ENCODE results near the gene WT1.

The WT1 gene

GRCh38 chr11:32446227-32446626 is 10.9 kb upstream of the WT1 start:
- Mint-ChIP-seq H3K27me3 (peaks cover 22% of the 10 kb centered on the region), H3K27ac (no peak overlapping the region)

DNA sequence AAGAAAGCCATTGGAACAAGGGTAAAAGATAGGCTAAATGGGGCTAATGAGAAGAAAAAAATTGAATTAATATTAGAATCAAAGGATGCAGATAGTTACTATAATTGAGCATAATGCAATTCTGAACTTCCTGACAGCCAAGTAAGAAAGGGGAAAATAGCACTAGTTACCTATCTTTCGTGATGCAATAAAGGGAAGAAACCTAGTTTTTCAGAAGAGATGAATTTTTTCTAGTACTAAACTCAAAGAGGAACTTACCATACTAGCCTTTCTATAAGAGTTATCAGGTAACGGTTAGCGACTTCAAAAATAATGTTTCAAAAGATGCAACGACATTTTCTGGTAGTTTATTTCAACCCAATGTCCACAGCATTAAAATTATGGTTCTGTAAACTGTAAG is 8.8 kb upstream of the WT1 start:
- Mint-ChIP-seq H3K4me1 (peaks cover 4% of the 10 kb centered on the region), H3K4me3 (no peak overlapping the region), H3K27me3 (peaks cover 40% of the 10 kb centered on the region), H3K27ac (no peak overlapping the region), H3K36me3 (no peaks in the 10 kb centered on the region), H3K9me3 (no peaks in the 10 kb centered on the region)

More at GRCh38 chr11:32446227-32446626, 10.9 kb upstream of the WT1 start:
- no peaks in the 10 kb centered on the region for H3K4me1 Mint-ChIP-seq
- no peaks in the 10 kb centered on the region for H3K36me3 Mint-ChIP-seq
- H3K9me3 Mint-ChIP-seq: no peaks in the 10 kb centered on the region
- H3K4me3 Mint-ChIP-seq: no peak overlapping the region

DNA sequence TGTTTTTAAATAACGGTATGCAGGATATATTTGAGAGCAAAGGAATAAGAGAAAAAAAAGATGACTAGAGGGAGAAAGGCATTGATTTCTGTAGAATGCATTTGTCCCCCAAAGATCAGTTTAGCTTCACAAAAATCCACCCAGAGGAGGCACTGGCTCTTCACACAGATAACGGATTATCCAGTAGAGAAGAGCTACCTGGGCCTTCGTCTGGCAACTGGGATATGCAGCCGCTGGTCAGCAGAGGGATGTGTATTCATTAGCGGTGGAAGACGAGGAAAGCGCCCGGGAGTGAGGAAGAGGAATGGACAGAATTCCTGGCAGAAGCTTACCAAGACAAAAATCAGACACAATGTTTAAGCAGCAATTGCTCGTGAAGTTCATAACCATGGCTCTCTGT is 5.6 kb upstream of the WT1 start:
- H3K4me3 Mint-ChIP-seq: no peak overlapping the region
- H3K27me3 Mint-ChIP-seq: peaks cover 51% of the 10 kb centered on the region
- H3K9me3 Mint-ChIP-seq: no peaks in the 10 kb centered on the region
- no peaks in the 10 kb centered on the region for H3K36me3 Mint-ChIP-seq
- peaks cover 16% of the 10 kb centered on the region for H3K4me1 Mint-ChIP-seq
- no peak overlapping the region for H3K27ac Mint-ChIP-seq

GRCh38 chr11:32440312-32440908 is 5.1 kb upstream of the WT1 start:
- Mint-ChIP-seq H3K9me3 (no peaks in the 10 kb centered on the region), H3K36me3 (no peaks in the 10 kb centered on the region), H3K4me1 (peaks cover 19% of the 10 kb centered on the region), H3K4me3 (no peak overlapping the region), H3K27me3 (peaks cover 54% of the 10 kb centered on the region), H3K27ac (no peak overlapping the region)

GRCh38 chr11:32439501-32440210 is 4.3 kb upstream of the WT1 start:
- Mint-ChIP-seq H3K4me1 (peaks cover 19% of the 10 kb centered on the region), H3K27ac (no peak overlapping the region), H3K36me3 (no peaks in the 10 kb centered on the region), H3K27me3 (peaks cover 54% of the 10 kb centered on the region), H3K4me3 (peak overlapping the region; percentile 49), H3K9me3 (no peaks in the 10 kb centered on the region)

- no peak overlapping the region for H3K4me3 Mint-ChIP-seq
- H3K27me3 Mint-ChIP-seq: peaks cover 52% of the 10 kb centered on the region
- H3K36me3 Mint-ChIP-seq: no peaks in the 10 kb centered on the region
- peaks cover 21% of the 10 kb centered on the region for H3K4me1 Mint-ChIP-seq
- H3K27ac Mint-ChIP-seq: no peak overlapping the region
- no peaks in the 10 kb centered on the region for H3K9me3 Mint-ChIP-seq
These were observed 3.6 kb upstream of the WT1 start for GRCh38 chr11:32438866-32439489.

DNA sequence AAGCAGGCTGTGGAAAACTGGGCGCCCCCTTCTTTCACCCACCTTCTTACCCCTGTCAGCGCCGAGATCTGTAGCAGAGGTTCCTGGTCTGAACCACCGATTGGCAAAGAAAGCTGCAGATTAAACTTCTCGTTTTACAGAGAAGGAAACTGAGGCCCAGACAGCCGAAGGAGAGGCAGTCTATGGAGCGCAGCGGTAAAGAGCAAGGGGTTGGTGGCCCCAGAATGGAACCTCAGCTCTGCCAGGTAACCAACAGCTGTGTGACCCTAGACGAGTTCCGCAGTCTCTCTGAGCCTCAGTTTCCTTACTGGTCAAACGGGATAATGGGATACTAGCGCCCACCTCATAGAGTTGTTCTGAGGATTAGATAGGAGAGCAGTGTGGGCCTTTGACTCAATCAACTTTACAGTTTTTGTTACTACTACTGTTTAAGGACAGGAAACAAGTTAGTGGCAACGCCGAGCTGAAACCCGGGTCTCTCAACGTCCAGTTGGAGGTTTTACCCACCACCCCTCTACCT is 3.1 kb upstream of the WT1 start:
- Mint-ChIP-seq H3K27ac (no peak overlapping the region), H3K9me3 (no peaks in the 10 kb centered on the region), H3K36me3 (no peaks in the 10 kb centered on the region), H3K27me3 (peaks cover 55% of the 10 kb centered on the region), H3K4me1 (peaks cover 26% of the 10 kb centered on the region), H3K4me3 (no peak overlapping the region)

- Mint-ChIP-seq H3K4me1 (peaks cover 30% of the 10 kb centered on the region), H3K9me3 (no peaks in the 10 kb centered on the region), H3K27ac (no peak overlapping the region), H3K27me3 (peaks cover 55% of the 10 kb centered on the region), H3K4me3 (no peak overlapping the region), H3K36me3 (no peaks in the 10 kb centered on the region)
These were observed 2.4 kb upstream of the WT1 start for GRCh38 chr11:32437495-32438345.

- no peak overlapping the region for H3K4me3 Mint-ChIP-seq
- no peaks in the 10 kb centered on the region for H3K36me3 Mint-ChIP-seq
- H3K27me3 Mint-ChIP-seq: peaks cover 58% of the 10 kb centered on the region
- H3K9me3 Mint-ChIP-seq: no peaks in the 10 kb centered on the region
- peaks cover 30% of the 10 kb centered on the region for H3K4me1 Mint-ChIP-seq
- H3K27ac Mint-ChIP-seq: no peak overlapping the region
These were observed 1.6 kb upstream of the WT1 start for GRCh38 chr11:32436751-32437494.

DNA sequence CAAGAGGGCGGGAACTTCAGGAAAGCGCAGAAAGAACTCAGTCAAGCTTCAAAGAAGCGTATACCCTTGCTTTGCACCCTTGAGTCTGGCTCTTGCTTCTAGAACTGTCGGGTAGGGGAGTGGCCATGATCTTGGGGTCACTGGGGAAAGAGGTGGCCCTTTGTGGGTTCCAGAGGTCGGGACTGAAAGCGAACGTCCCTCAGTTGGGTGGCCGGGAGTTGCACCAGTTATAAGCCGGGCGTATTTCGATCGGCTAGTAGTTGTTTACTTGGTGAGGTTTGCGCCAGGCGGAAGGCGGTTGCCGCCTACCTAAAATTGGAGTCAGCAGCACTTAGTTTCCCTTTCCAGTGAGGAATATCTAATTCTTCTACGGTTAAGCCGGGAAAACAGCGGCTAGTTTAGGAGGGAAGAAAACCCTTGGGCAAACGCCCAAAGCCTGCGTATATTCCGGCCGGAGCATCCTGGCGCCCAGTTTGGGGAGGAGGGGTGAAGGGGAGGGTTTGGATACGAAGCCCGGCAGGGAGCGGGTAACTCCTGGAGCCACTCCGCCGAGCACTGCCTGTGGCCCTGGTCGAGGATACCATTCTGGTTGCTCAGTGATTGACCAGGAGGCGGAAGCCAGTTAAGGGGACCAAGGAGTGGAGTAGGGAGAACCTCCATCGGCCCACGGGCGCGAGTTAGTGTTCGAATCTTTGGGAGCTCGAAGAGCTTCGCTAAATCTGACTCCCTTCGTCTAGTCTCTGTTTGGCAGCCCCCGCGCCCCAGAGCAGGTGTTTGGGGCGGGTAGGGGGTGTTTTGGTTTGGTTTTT is 807 bp upstream of the WT1 start:
- Mint-ChIP-seq H3K27ac (no peak overlapping the region), H3K4me3 (no peak overlapping the region)

GRCh38 chr11:32435152-32435480 is 223 bp downstream of the WT1 start:
- H3K4me3 Mint-ChIP-seq: no peak overlapping the region
- no peaks in the 10 kb centered on the region for H3K9me3 Mint-ChIP-seq
- H3K27me3 Mint-ChIP-seq: peaks cover 50% of the 10 kb centered on the region
- H3K27ac Mint-ChIP-seq: no peak overlapping the region
- no peaks in the 10 kb centered on the region for H3K36me3 Mint-ChIP-seq
- peaks cover 30% of the 10 kb centered on the region for H3K4me1 Mint-ChIP-seq

More for the DNA sequence above, 807 bp upstream of the WT1 start:
- Mint-ChIP-seq H3K9me3 (no peaks in the 10 kb centered on the region), H3K27me3 (peaks cover 58% of the 10 kb centered on the region), H3K4me1 (peaks cover 30% of the 10 kb centered on the region), H3K36me3 (no peaks in the 10 kb centered on the region)

DNA sequence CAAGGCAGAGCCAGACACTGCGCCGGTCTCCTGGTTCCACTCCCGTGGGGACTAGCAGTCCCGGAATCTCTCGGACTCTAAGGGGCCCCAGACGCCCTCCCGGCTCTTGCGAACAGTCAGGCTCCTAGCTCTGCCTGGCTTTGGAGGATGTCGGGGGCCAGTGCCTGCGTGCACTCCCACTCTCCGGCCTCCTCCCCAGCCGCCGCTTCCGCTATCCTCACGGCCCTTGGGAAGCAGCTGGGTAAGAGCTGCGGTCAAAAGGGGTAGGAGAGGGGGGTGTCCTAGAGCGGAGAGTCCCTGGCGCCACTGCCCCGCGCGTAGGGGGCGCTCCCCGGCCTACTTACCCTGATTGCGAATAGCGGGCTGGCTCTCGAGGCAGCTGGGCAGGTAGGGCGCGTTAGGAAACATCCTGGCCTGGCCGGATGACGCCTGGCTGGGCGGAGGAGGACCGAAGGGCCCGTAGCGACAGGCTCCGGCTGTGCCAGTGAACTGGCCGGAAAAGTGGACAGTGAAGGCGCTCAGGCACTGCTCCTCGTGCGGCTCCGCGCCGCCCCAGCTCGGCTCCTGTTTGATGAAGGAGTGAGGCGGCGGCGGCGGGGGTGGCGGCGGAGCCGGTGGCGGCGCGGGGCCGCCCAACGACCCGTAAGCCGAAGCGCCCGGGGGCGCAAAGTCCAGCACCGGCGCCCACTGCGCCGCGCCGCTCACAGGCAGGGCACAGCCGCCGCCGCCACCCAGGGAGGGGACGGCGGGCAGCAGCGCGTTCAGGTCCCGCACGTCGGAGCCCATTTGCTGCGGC is 785 bp downstream of the WT1 start:
- Mint-ChIP-seq H3K9me3 (no peaks in the 10 kb centered on the region), H3K4me3 (no peak overlapping the region)

GRCh38 chr11:32433914-32434355 is 1.4 kb downstream of the WT1 start:
- H3K9me3 Mint-ChIP-seq: no peaks in the 10 kb centered on the region
- peak overlapping the region; percentile 26 for H3K4me3 Mint-ChIP-seq
- peak overlapping the region; percentile 32 for H3K27ac Mint-ChIP-seq
- H3K36me3 Mint-ChIP-seq: no peaks in the 10 kb centered on the region
- H3K27me3 Mint-ChIP-seq: peaks cover 51% of the 10 kb centered on the region
- H3K4me1 Mint-ChIP-seq: peaks cover 26% of the 10 kb centered on the region

More for the DNA sequence above, 785 bp downstream of the WT1 start:
- Mint-ChIP-seq H3K36me3 (no peaks in the 10 kb centered on the region), H3K27ac (no peak overlapping the region), H3K27me3 (peaks cover 49% of the 10 kb centered on the region), H3K4me1 (peaks cover 29% of the 10 kb centered on the region)

Data from activated naive CD4-positive, alpha-beta T cell treated with anti-CD3 and anti-CD28 coated beads, Interleukin-2, amount 50 U/mL, for 24 hours (primary cell).